ENCODE data around the gene CACNA2D4. TPM values are rescaled to one million over a fixed set of nuclear protein-coding genes. Genes with fewer than 3 reads are reported as not detected.

The CACNA2D4 gene
- total RNA-seq, 8 experiments from 2014 or later = 0.22 to 2.5 (median 1.1) TPM

DNA sequence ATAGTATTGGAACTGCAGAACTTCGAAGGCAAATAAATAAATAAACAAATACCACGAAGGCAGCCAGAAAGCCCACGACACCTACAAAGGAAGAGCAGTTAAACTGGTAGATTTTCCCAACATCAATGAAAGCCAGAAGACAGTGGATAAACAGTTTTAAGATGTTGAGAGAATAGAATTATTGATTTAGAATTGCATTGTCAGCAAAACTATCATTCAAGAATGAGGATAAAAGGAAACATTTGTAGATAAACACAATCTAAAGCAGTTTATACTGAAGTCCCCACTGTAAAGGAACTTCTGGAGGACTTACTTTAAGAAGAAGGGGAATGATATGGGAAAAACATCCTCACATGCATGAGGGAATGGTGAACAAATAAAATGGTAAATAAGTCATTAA lies 29.5 kb downstream of the CACNA2D4 start:
- 2 to 89% (median 67%) methylated on average over 2 to 3 of the region's 3 CpGs; no CpG with 5 or more reads in 1 of the 10 experiments for WGBS, 10 experiments

DNA sequence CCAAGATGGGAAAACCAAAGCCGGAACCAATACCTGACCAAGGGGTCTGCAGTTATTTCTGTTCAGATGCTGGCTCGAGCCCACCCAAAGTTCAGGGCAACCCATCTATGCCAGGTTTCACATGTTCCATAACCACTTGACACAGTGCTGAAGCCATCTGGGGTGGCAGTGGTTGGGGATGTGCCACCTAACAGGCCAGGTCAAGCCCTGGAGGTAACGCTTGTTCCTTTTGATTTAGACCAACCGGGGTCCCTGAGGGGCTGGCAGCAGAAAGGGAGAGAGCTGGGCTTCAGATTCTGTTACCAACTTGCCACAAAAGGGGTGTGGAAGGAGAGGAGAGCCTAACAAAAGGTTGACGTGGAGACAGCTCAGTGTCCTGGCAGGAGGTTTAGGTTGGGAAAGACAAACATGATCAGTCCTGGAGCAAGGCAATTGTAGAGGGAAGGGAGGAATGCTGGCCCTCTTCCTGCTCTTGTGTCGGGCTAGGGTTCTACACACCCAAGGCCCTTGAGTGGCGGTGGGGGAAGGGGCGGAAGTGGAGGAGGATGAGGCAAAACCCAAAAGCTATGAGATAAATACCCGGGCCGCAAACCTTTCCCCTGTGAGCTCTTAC lies 31.9 kb downstream of the CACNA2D4 start:
- WGBS, 10 experiments = 13 to 87% (median 38%) methylated on average over 3 to 8 of the region's 10 CpGs; no CpG with 5 or more reads in 3 of the 10 experiments
- in situ Hi-C loops (cut with MboI; ENCODE audit: low pct_unique_long_range_greater_than_20kb in 2 of 9, low sequenced_read_pairs in 9 of 9, unreplicated experiment in 9 of 9) = no loop called here
- no peak for ATAC-seq (replicated peaks in 6 of 8)

More for the DNA sequence above, 29.5 kb downstream of the CACNA2D4 start:
- no peak for ATAC-seq (replicated peaks in 6 of 8)
- Histone ChIP-seq H3K4me3 (no peak overlapping the region), H3K27ac (no peak overlapping the region), H3K4me1 (replicated peaks in 1 of 2) (no peaks in the 10 kb centered on the region)
- in situ Hi-C loops (cut with MboI; ENCODE audit: low pct_unique_long_range_greater_than_20kb in 2 of 9, low sequenced_read_pairs in 9 of 9, unreplicated experiment in 9 of 9) = no loop called here

DNA sequence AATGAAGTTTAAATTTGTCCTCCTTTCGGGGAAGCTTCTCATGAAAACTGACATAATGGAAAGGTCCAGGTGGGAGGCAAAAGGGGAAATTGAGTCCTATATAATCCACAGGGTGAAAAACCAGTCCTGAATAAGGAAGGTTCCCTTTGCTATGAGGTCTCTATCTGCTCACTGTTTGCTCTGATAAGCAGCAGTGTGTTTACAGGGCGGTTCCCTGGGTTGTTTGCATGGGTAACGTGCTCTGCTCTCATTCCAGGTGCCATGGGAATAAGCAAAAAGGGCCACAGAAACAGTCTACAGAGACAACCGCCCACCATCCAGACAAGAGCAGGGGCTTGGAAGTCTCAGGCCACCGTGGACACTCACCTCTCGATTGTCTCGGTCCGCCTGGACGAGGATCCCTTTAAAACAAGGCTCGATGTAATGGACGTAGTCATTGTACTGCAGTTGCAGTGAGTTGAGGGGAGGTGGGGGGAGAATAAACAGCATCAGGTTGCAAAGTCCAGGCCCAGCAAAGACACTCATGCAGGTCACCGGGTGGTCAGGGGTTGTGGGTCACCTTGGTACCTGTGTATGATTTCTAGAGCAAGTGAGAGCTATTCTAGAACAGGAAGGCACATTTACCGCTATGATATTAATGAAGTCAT lies 32.7 kb downstream of the CACNA2D4 start:
- no peaks in the 10 kb centered on the region for H3K4me1 ChIP-seq (replicated peaks in 1 of 2)
- in situ Hi-C loops (cut with MboI; ENCODE audit: low pct_unique_long_range_greater_than_20kb in 2 of 9, low sequenced_read_pairs in 9 of 9, unreplicated experiment in 9 of 9) = no loop called here
- ATAC-seq (replicated peaks in 6 of 8) = no peak
- WGBS, 10 experiments = 0 to 78% (median 45%) methylated on average over 1 to 9 of the region's 13 CpGs; no CpG with 5 or more reads in 2 of the 10 experiments
- no peak overlapping the region for H3K4me3 ChIP-seq
- no peak overlapping the region for H3K27ac ChIP-seq

More for the DNA sequence above, 31.9 kb downstream of the CACNA2D4 start:
- Histone ChIP-seq H3K27ac (no peak overlapping the region), H3K4me1 (replicated peaks in 1 of 2) (no peaks in the 10 kb centered on the region), H3K4me3 (no peak overlapping the region)

DNA sequence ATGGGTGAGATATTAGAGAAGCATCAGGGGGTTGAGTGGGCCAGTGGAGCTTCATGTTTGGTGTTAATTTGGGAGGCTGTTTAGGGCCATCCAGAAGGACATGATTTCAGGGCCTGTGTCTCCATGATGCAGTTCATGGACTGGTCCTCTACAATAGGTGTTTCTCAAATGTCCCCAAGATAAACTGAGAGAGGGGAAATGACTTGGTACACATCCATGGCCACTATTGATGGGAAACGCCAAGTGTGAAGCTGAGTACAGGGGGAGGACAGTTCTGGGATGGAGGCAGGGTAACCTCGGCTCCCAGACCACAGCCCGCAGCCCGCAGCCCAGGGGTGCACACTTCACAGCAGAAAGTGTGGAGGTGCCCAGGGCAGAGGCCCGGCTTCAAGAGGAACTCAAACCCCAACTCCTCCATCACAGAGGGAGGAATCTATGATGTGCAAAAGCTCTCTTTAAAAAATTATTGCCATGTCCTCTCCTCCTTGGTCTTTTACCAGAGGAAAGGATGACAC lies 33.3 kb downstream of the CACNA2D4 start:
- ATAC-seq (replicated peaks in 6 of 8) = no peak
- Histone ChIP-seq H3K4me1 (replicated peaks in 1 of 2) (no peaks in the 10 kb centered on the region), H3K4me3 (no peak overlapping the region), H3K27ac (no peak overlapping the region)
- WGBS, 10 experiments = 0 to 93% (median 81%) methylated on average over 1 to 3 of the region's 5 CpGs; no CpG with 5 or more reads in 4 of the 10 experiments
- in situ Hi-C loops (cut with MboI; ENCODE audit: low pct_unique_long_range_greater_than_20kb in 2 of 9, low sequenced_read_pairs in 9 of 9, unreplicated experiment in 9 of 9) = no loop called here

DNA sequence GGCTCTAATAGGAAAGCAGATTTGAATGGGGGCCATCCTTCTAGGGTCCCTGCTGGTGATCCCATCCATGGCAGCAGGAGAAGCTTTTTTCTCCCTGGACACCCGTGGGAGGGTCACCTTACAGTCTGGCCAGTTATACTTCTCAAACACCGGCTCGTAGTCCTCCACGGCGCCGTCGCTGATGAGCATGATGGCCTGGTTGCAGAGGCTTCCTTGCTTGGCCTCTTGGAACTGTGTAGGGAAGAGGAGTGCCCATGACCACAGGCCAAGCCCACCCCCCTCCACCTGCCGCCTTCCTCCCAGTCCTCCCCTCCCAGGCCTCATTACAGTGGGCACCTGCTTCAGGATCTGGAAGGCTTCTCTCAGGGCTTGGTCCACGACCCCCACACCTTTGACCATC lies 33.8 kb downstream of the CACNA2D4 start:
- Histone ChIP-seq H3K4me1 (replicated peaks in 1 of 2) (no peaks in the 10 kb centered on the region), H3K4me3 (no peak overlapping the region), H3K27ac (no peak overlapping the region)
- in situ Hi-C loops (cut with MboI; ENCODE audit: low pct_unique_long_range_greater_than_20kb in 2 of 9, low sequenced_read_pairs in 9 of 9, unreplicated experiment in 9 of 9) = no loop called here
- ATAC-seq (replicated peaks in 6 of 8) = no peak
- 0 to 80% (median 13%) methylated on average over 1 to 3 of the region's 9 CpGs; no CpG with 5 or more reads in 7 of the 10 experiments for WGBS, 10 experiments

DNA sequence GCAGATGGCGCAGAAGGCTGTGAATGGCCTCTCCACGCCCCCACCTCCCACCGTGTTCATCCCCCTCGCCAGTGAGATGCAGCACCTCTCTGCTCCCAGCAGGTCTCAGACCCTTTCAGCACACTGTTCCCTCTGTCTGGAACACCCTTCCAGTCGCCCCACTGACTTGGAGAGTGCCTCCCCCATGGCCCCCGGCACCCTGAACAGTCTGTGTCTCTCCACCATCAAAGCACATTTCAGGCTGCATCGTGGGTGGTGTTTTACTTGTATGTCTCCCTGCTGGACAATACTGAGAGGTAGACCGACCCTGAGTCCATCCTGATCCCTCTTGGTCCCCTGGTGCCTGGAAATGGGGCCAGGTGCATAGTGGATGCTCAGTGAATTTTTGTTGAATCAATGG lies 34.9 kb downstream of the CACNA2D4 start:
- H3K4me3 ChIP-seq = no peak overlapping the region
- in situ Hi-C loops (cut with MboI; ENCODE audit: low pct_unique_long_range_greater_than_20kb in 2 of 9, low sequenced_read_pairs in 9 of 9, unreplicated experiment in 9 of 9) = no loop called here
- ATAC-seq (replicated peaks in 6 of 8) = no peak
- 0 to 60% (median 36%) methylated on average over 1 to 5 of the region's 8 CpGs; no CpG with 5 or more reads in 6 of the 10 experiments for WGBS, 10 experiments
- no peaks in the 10 kb centered on the region for H3K4me1 ChIP-seq (replicated peaks in 1 of 2)
- H3K27ac ChIP-seq = no peak overlapping the region

DNA sequence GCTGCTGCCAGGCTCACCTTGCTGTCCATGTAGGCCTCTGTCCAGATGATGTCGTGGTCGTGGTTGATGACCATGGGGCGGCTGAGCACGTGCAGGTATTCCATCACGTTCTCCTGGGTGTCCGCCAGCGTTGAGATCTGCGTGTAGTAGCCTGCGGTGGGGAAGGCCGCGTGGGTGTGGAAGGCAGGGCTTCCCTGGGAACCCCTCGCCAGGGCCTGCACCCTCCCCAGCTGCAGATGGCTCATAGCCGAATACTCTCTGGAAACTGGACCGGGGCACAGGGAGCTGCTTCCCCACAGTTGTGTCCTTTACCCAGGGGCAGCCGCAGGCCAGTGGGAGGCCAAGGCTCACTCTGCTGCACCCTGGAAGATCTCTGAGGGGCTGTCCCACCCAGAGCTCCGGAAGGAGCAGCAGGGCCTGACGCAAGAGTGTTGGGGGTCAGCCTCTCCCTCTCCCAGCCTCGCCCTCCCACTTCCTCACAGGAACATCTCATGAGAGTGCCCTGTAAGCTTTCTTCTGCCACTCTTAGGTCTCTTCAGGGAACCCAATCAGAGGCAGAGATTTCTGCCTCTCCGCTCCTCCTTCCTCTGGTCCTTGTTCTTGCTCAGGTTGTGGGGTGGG lies 35.5 kb downstream of the CACNA2D4 start:
- Histone ChIP-seq H3K4me1 (replicated peaks in 1 of 2) (no peaks in the 10 kb centered on the region), H3K27ac (no peak overlapping the region), H3K4me3 (no peak overlapping the region)
- ATAC-seq (replicated peaks in 6 of 8) = no peak
- in situ Hi-C loops (cut with MboI; ENCODE audit: low pct_unique_long_range_greater_than_20kb in 2 of 9, low sequenced_read_pairs in 9 of 9, unreplicated experiment in 9 of 9) = no loop called here
- WGBS, 10 experiments = 33 to 93% (median 75%) methylated on average over 1 to 7 of the region's 19 CpGs; no CpG with 5 or more reads in 4 of the 10 experiments

DNA sequence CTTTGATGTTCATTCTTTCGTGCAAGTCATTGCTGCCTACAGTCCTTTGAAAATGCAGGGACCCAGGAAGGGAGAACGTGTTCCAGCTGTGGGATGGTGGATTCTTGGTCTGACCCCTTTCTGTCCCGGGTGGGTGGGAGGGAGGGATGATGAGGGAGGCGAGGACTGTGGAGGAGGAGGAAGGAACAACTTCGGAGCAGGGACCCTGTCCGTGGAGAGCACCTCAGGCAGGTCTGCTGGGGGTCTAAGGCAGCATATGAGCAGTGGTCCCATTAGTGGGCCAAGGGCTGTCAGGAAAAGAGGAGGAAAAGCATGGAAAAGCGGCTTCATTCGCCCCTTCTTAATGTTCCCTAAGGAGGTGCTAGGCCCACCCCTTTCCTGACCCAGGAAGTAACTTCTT lies 36.0 kb downstream of the CACNA2D4 start:
- in situ Hi-C loops (cut with MboI; ENCODE audit: low pct_unique_long_range_greater_than_20kb in 2 of 9, low sequenced_read_pairs in 9 of 9, unreplicated experiment in 9 of 9) = no loop called here
- WGBS, 10 experiments = 0 to 100% (median 40%) methylated on average over 1 to 2 of the region's 8 CpGs; no CpG with 5 or more reads in 5 of the 10 experiments
- Histone ChIP-seq H3K27ac (no peak overlapping the region), H3K4me3 (no peak overlapping the region), H3K4me1 (replicated peaks in 1 of 2) (no peaks in the 10 kb centered on the region)
- ATAC-seq (replicated peaks in 6 of 8) = no peak

DNA sequence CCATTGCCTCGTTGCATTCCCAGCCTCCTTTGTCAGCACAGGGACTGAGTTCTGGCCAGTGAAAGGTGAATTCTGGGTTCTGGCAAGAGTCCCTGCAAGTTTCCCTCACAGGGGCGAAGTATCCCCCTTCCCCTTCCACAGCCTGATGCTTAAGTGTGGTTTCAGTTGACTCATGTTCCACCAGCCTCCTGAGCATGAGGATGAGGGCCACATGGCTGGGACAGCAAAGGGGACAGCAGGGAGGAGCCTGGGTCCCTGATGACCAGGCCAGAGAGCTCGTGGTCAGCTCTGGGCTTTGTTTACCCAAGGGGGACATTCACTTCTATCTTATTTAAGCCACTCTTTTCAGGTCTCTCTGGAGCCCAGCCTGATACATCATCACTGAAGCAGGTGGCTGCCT lies 36.5 kb downstream of the CACNA2D4 start:
- Histone ChIP-seq H3K4me3 (no peak overlapping the region), H3K4me1 (replicated peaks in 1 of 2) (no peaks in the 10 kb centered on the region), H3K27ac (no peak overlapping the region)
- WGBS, 10 experiments = 0 to 62% (median 40%) methylated on average over 1 to 2 of the region's 3 CpGs; no CpG with 5 or more reads in 5 of the 10 experiments
- no peak for ATAC-seq (replicated peaks in 6 of 8)
- in situ Hi-C loops (cut with MboI; ENCODE audit: low pct_unique_long_range_greater_than_20kb in 2 of 9, low sequenced_read_pairs in 9 of 9, unreplicated experiment in 9 of 9) = no loop called here

DNA sequence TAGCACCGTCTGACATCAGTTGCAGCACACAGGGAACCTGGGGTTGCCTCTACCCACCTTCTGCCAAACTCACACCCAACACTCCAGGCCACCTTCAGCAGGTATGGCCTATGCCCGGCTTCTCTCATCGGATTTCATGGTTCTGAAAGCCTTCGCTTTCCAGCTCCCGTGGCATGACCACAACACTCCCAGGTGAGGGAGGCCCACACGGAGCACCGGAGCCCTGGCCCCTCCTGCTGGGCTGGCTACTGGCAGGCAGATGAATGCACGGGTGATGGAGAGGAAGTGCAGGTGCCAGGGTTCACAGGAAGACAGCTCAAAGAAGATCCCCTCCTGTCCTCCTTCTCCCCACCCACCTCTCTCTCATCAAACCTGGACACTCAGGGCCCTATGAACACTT lies 37.2 kb downstream of the CACNA2D4 start:
- no peaks in the 10 kb centered on the region for H3K4me1 ChIP-seq (replicated peaks in 1 of 2)
- 29 to 90% (median 74%) methylated on average over 2 to 4 of the region's 8 CpGs; no CpG with 5 or more reads in 6 of the 10 experiments for WGBS, 10 experiments
- H3K27ac ChIP-seq = no peak overlapping the region
- in situ Hi-C loops (cut with MboI; ENCODE audit: low pct_unique_long_range_greater_than_20kb in 2 of 9, low sequenced_read_pairs in 9 of 9, unreplicated experiment in 9 of 9) = no loop called here
- H3K4me3 ChIP-seq = no peak overlapping the region
- ATAC-seq (replicated peaks in 6 of 8) = no peak

DNA sequence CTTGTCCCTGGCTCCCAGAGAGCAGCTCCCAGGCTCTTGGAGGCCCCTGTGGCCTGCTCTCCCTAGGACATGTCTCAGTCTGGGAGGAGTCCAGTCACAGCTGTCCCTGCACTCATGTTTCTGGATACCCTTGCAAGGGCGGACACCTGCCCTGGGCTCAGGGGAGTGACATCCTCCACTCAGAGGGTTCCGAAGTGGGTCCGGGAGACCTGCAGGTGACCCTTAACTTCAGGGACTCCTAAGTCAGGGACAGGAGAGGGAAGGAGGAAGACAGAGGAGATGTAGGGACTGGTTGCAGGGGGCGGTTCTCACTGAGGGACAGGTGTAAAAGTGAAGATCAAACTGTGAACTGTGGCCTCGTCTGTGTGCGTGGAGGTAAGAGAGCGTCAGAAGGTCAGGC lies 37.6 kb downstream of the CACNA2D4 start:
- in situ Hi-C loops (cut with MboI; ENCODE audit: low pct_unique_long_range_greater_than_20kb in 2 of 9, low sequenced_read_pairs in 9 of 9, unreplicated experiment in 9 of 9) = no loop called here
- Histone ChIP-seq H3K4me3 (no peak overlapping the region), H3K4me1 (replicated peaks in 1 of 2) (no peaks in the 10 kb centered on the region), H3K27ac (no peak overlapping the region)
- 29 to 94% (median 80%) methylated on average over 1 to 6 of the region's 7 CpGs; no CpG with 5 or more reads in 4 of the 10 experiments for WGBS, 10 experiments
- no peak for ATAC-seq (replicated peaks in 6 of 8)

DNA sequence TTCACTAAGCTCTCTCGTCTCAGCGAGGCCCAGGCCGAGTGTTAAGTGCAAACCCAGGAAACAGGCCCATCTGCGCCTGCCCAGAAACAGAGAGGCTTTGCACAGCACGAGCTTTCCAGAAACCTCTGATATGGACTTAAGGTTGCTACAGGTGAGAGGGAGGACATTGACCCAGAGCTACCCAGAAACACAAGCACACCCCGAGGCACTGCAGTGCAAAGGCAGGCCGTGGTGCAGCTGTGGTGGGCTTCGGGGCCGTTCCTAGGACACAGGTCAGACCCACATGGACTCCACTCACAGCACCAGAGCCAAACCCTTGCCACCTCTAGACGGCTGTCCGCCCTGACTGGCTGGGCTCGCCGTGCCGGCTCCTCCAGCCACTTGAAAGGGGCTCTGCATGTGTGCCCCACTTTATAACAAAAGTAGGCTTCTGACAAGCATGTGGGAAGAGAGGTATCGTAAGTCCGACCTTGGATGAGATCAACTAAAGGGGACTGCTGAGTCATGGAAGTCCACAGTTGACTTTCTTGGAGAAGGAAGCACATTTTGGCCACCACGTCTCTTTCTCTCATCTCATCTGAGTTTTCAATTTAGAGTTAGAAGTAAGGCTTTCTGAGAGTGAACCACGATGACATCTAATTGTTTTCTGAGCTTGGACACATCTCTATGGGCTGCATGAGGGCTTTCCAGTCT lies 38.2 kb downstream of the CACNA2D4 start:
- WGBS, 10 experiments = 20 to 98% (median 68%) methylated on average over 1 to 9 of the region's 18 CpGs; no CpG with 5 or more reads in 2 of the 10 experiments
- in situ Hi-C loops (cut with MboI; ENCODE audit: low pct_unique_long_range_greater_than_20kb in 2 of 9, low sequenced_read_pairs in 9 of 9, unreplicated experiment in 9 of 9) = no loop called here
- H3K4me3 ChIP-seq = no peak overlapping the region

DNA sequence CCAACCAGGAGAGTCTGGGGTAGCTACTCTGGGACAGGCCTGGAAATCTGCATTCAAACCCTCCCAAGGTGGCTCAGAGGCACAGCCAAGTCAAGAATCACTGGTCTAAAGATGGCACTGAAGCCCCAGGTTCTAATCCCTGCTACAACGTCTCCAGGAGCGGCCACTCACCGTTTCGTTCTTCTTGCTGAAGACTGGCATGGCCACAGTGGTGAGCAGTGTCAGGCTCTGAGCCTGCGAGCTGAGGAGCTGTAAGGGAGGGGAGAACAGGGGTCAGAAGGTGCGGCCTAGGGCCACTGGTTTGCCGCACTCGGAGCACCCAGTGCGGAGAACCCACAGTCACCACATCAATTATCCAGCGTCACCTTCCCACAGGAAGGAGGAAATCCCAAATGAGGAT lies 38.8 kb downstream of the CACNA2D4 start:
- Histone ChIP-seq H3K4me1 (replicated peaks in 1 of 2) (peaks cover 0 to 6% of the 10 kb centered on the region in 2 donors), H3K4me3 (no peak overlapping the region), H3K27ac (no peak overlapping the region)
- ATAC-seq (replicated peaks in 6 of 8) = no peak
- in situ Hi-C loops (cut with MboI; ENCODE audit: low pct_unique_long_range_greater_than_20kb in 2 of 9, low sequenced_read_pairs in 9 of 9, unreplicated experiment in 9 of 9) = no loop called here
- 46 to 86% (median 78%) methylated on average over 2 to 7 of the region's 10 CpGs; no CpG with 5 or more reads in 6 of the 10 experiments for WGBS, 10 experiments

More for the DNA sequence above, 38.2 kb downstream of the CACNA2D4 start:
- no peak overlapping the region for H3K27ac ChIP-seq
- ATAC-seq (replicated peaks in 6 of 8) = no peak
- peaks cover 0 to 6% of the 10 kb centered on the region in 2 donors for H3K4me1 ChIP-seq (replicated peaks in 1 of 2)

Measured in motor neuron (in vitro differentiated cells).